HepG2 (cell line): ENCODE data around the gene NEAT1. TPM values are rescaled to one million over a fixed set of nuclear protein-coding genes. Genes with fewer than 3 reads are reported as not detected.

Source experiments
- ATF2 ChIP-seq: sonication (generic); formaldehyde crosslinking; IDR thresholded peaks from 2 replicates; pipeline ENCODE4 v1.4.0; 2020; ENCODE audit warnings: missing genetic modification reagents
- GATAD1 ChIP-seq: IDR thresholded peaks from 2 replicates; pipeline ENCODE4 v1.6.1; 2016; ENCODE audit warnings: missing genetic modification reagents, missing compliant biosample characterization
- HCFC1 ChIP-seq: fragments of 150-350 bp; IDR thresholded peaks from 2 replicates; pipeline ENCODE4 v1.6.1; 2014; ENCODE audit warnings: low read depth, low read length
- KAT8 ChIP-seq: IDR thresholded peaks from 2 replicates; pipeline ENCODE4 v1.6.1; 2016; ENCODE audit warnings: missing genetic modification reagents, missing compliant biosample characterization
- KDM5B ChIP-seq: sonication (generic); formaldehyde crosslinking; IDR thresholded peaks from 2 replicates; pipeline ENCODE4 v1.4.0; 2020; ENCODE audit warnings: missing genetic modification reagents, mild to moderate bottlenecking, borderline replicate concordance
- KLF16 ChIP-seq, 2 experiments: sonication (generic) in 1 of 2; formaldehyde crosslinking in 1 of 2; IDR thresholded peaks; 2 replicates each; pipeline versions ENCODE4 v1.6.1 to v1.8.0; 2016 to 2023; ENCODE audit warnings: missing genetic modification reagents in 2 of 2, missing compliant biosample characterization in 1 of 2
- LRRFIP1 ChIP-seq: sonication (generic); formaldehyde crosslinking; conservative IDR thresholded peaks from 2 replicates; pipeline ENCODE4 v1.4.0; 2020; ENCODE audit warnings: missing genetic modification reagents
- MAF1 ChIP-seq: sonication (generic); formaldehyde crosslinking; IDR thresholded peaks from 2 replicates; pipeline ENCODE4 v1.5.0; 2020; ENCODE audit warnings: missing genetic modification reagents, borderline replicate concordance
- PHF8 ChIP-seq: sonication (generic); formaldehyde crosslinking; IDR thresholded peaks from 2 replicates; pipeline ENCODE4 v1.5.0; 2020; ENCODE audit warnings: missing genetic modification reagents
- RBAK ChIP-seq: sonication (generic); formaldehyde crosslinking; IDR thresholded peaks from 2 replicates; pipeline ENCODE4 v1.5.1; 2020; ENCODE audit warnings: mild to moderate bottlenecking, missing genetic modification reagents
- SIN3A ChIP-seq: IDR thresholded peaks from 2 replicates; pipeline ENCODE4 v1.6.1; 2011; ENCODE audit warnings: low read depth, mild to moderate bottlenecking, control low read depth, low read length, borderline replicate concordance
- SMARCC2 ChIP-seq: fragments of 450-650 bp; IDR thresholded peaks from 2 replicates; pipeline ENCODE4 v1.6.1; 2017; ENCODE audit warnings: antibody characterized with exemption, mild to moderate bottlenecking
- ZFX ChIP-seq: sonication (generic); formaldehyde crosslinking; IDR thresholded peaks from 2 replicates; pipeline ENCODE4 v1.4.0; 2020; ENCODE audit warnings: mild to moderate bottlenecking, low read depth, missing genetic modification reagents, moderate library complexity
- ZNF30 ChIP-seq: sonication (generic); formaldehyde crosslinking; IDR thresholded peaks from 2 replicates; pipeline ENCODE4 v1.5.0; 2020; ENCODE audit warnings: mild to moderate bottlenecking, missing genetic modification reagents
- ZNF790 ChIP-seq: sonication (generic); formaldehyde crosslinking; IDR thresholded peaks from 2 replicates; pipeline ENCODE4 v1.8.0; 2022; ENCODE audit warnings: missing genetic modification reagents, mild to moderate bottlenecking, borderline replicate concordance
- polyA plus RNA-seq, 8 experiments: library from polyadenylated mRNA; depleted of rRNA in 3 of 8; stranded (reverse) in 7 of 8; unstranded in 1 of 8; fragments of >200 nt; fragmentation: Illumina TruSeq in 4 of 8; extraction: Trizol in 4 of 8; gene quantifications; 2 replicates each; pipeline versions ENCODE4 v1.2.1 to v1.2.3, GENCODE V29; 2011 to 2016; ENCODE audit warnings: low read depth in 4 of 8, missing spikeins in 1 of 8, mixed read lengths in 1 of 8; ENCODE audit not compliant: insufficient read depth in 1 of 8
- total RNA-seq, 5 experiments: library from RNA; depleted of rRNA; stranded (reverse); fragments of >200 nt; fragmentation: Illumina TruSeq; extraction: Trizol; gene quantifications; 2 replicates each; pipeline ENCODE4 v1.2.3, GENCODE V29; 2016; ENCODE audit warnings: low read depth in 1 of 5
- TF ChIP-seq, protein P1 (sequence below): sonication (generic); formaldehyde crosslinking; IDR thresholded peaks from 2 replicates; pipeline ENCODE4 v1.4.0; 2020; ENCODE audit warnings: missing genetic modification reagents, borderline replicate concordance
- TF ChIP-seq, protein P2 (sequence below): sonication (generic); formaldehyde crosslinking; IDR thresholded peaks from 2 replicates; pipeline ENCODE4 v1.8.1; 2022; ENCODE audit warnings: mild to moderate bottlenecking, missing genetic modification reagents
- TF ChIP-seq, protein P3 (sequence below): IDR thresholded peaks from 2 replicates; pipeline ENCODE4 v1.6.1; 2016
- TF ChIP-seq, protein P4 (sequence below): sonication (generic); formaldehyde crosslinking; IDR thresholded peaks from 2 replicates; pipeline ENCODE4 v1.8.1; 2023; ENCODE audit warnings: missing genetic modification reagents, inconsistent platforms, borderline replicate concordance

NEAT1 gene
- total and polyA plus RNA-seq, 2 of the 13 experiments (the other 11 are each of a cell fraction or from before 2014, with no cell fraction given), result 20.5 to 41.2 TPM

- TF ChIP-seq, protein P1, sequence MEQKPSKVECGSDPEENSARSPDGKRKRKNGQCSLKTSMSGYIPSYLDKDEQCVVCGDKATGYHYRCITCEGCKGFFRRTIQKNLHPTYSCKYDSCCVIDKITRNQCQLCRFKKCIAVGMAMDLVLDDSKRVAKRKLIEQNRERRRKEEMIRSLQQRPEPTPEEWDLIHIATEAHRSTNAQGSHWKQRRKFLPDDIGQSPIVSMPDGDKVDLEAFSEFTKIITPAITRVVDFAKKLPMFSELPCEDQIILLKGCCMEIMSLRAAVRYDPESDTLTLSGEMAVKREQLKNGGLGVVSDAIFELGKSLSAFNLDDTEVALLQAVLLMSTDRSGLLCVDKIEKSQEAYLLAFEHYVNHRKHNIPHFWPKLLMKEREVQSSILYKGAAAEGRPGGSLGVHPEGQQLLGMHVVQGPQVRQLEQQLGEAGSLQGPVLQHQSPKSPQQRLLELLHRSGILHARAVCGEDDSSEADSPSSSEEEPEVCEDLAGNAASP, result peak; percentile 44; the same call in 1 of the 2 replicates
- TF ChIP-seq MAF1 (CRISPR knock-in tag), result no peak
- no peak for TF ChIP-seq ZNF30 (CRISPR knock-in tag)
- no peak for TF ChIP-seq SIN3A
- no peak for TF ChIP-seq KDM5B (CRISPR knock-in tag)
- TF ChIP-seq, protein P2, sequence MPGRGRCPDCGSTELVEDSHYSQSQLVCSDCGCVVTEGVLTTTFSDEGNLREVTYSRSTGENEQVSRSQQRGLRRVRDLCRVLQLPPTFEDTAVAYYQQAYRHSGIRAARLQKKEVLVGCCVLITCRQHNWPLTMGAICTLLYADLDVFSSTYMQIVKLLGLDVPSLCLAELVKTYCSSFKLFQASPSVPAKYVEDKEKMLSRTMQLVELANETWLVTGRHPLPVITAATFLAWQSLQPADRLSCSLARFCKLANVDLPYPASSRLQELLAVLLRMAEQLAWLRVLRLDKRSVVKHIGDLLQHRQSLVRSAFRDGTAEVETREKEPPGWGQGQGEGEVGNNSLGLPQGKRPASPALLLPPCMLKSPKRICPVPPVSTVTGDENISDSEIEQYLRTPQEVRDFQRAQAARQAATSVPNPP (CRISPR knock-in tag), result no peak
- no peak for TF ChIP-seq LRRFIP1
- no peak for TF ChIP-seq SMARCC2
- TF ChIP-seq GATAD1 (CRISPR knock-in tag), result peak; percentile 61; the same call in 1 of the 2 replicates
- 0 out of 2 replicates have a peak, but pooled peaks have one; percentile 24 for TF ChIP-seq KAT8 (CRISPR knock-in tag)
- TF ChIP-seq ZNF790 (CRISPR knock-in tag), result no peak
- no peak for TF ChIP-seq PHF8
- TF ChIP-seq, protein P3, sequence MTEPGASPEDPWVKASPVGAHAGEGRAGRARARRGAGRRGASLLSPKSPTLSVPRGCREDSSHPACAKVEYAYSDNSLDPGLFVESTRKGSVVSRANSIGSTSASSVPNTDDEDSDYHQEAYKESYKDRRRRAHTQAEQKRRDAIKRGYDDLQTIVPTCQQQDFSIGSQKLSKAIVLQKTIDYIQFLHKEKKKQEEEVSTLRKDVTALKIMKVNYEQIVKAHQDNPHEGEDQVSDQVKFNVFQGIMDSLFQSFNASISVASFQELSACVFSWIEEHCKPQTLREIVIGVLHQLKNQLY (CRISPR knock-in tag), result no peak
- no peak for TF ChIP-seq RBAK (CRISPR knock-in tag)
- no peak for TF ChIP-seq HCFC1
- TF ChIP-seq, protein P4, sequence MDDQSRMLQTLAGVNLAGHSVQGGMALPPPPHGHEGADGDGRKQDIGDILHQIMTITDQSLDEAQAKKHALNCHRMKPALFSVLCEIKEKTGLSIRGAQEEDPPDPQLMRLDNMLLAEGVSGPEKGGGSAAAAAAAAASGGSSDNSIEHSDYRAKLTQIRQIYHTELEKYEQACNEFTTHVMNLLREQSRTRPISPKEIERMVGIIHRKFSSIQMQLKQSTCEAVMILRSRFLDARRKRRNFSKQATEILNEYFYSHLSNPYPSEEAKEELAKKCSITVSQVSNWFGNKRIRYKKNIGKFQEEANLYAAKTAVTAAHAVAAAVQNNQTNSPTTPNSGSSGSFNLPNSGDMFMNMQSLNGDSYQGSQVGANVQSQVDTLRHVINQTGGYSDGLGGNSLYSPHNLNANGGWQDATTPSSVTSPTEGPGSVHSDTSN (CRISPR knock-in tag), result no peak
- peak; percentile 59; the same call in 1 of the 2 replicates for TF ChIP-seq ZFX (CRISPR knock-in tag)
- 0 out of 4 replicates have a peak, but pooled peaks of 1 of the 2 experiments have one; percentile 55 for TF ChIP-seq KLF16 (CRISPR knock-in tag; IDR thresholded peaks at IDR 0.05)
- no peak for TF ChIP-seq ATF2
Measured at GRCh38 chr11:65468874-65469333, 46.3 kb downstream of the NEAT1 start (continued).
